GM19035 (cell line): ENCODE data around the gene ARHGEF3.
A peak's percentile ranks its signal among the peaks of the same experiment; 100 is the strongest.

ENCODE experiments used
- ATAC-seq: cut with Tn5 transposase; IDR thresholded peaks from one replicate; pipeline ENCODE4 v1.9.1; 2021; ENCODE audit not compliant: unreplicated experiment

ARHGEF3 gene, protein sequence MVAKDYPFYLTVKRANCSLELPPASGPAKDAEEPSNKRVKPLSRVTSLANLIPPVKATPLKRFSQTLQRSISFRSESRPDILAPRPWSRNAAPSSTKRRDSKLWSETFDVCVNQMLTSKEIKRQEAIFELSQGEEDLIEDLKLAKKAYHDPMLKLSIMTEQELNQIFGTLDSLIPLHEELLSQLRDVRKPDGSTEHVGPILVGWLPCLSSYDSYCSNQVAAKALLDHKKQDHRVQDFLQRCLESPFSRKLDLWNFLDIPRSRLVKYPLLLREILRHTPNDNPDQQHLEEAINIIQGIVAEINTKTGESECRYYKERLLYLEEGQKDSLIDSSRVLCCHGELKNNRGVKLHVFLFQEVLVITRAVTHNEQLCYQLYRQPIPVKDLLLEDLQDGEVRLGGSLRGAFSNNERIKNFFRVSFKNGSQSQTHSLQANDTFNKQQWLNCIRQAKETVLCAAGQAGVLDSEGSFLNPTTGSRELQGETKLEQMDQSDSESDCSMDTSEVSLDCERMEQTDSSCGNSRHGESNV

DNA sequence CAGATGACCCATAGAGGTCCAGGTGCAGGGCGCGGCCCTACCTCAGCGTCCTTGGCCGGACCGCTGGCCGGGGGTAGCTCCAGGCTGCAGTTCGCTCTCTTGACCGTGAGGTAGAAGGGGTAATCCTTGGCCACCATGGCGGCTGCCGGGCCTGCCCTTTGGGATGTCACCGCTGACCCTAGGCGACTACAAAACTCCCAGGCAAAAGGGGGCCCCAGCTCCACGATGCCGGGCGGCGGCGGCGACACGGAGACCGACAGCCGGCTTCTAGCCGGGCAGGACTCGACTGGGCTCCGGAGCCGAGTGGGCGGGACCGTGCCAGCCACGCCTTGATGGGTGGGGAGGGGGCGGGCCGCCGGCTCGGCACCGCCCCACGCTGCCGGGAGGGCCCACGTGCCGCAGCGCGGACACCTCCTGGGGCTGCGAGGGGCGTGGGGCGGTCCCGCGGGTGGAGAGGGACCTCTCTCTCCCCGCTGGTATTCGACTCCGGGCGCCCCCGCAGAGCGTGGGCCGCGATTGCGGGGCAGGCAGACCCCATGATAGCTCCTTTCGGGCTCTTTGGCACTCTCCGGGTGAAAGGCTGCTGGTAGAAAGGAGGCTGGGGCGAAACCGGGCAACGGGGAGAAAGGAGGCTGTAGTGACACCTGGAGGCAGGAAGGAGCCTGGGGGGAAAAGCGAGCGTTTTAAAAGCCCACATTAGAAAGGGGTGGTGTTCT lies at the start of gene ARHGEF3:
TSS of gene ARHGEF3 (minus strand) at position 288 of the 716 bp plus-strand sequence. CDS start at position 137, 151 bp downstream.
- peak; percentile 87 for ATAC-seq

DNA sequence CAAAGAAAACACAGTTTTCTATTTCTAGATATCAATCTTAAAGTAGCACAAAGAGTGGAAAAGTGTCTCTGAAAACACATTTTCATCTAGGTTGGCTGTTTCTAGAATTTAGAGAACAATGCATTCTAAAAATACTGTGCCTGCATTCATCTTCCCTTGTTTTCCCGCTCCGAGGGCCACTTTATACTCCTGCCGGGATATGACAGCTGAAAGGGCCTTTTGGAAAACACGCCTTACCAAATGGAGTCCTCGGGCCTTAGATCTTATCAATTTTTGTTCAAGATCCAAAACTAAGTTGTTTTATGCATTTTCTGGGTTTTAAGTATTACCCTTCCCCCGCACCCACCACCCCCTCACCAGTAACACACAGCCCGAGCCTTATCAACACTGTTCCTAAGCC lies 47.9 kb upstream of the ARHGEF3 start:
- no peak for ATAC-seq

DNA sequence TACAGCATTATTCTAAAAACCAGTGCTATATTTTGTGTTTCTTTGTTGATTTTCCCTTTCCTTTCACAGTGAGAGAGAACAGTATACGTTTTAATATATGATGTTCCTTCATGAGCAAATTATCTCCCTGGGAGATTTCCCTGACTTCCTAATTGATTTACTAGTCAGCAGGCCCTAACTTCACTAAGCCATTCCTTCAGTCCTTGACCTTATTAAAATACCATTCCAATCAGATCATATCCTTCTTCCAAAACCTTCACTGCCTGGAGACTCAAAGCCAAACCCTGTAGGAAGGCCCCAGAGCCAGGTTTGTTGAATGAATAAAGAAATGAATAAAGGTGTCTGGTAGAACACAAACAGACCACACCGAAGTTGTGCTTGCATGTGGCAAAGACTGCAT lies 43.8 kb upstream of the ARHGEF3 start:
- ATAC-seq, result no peak

DNA sequence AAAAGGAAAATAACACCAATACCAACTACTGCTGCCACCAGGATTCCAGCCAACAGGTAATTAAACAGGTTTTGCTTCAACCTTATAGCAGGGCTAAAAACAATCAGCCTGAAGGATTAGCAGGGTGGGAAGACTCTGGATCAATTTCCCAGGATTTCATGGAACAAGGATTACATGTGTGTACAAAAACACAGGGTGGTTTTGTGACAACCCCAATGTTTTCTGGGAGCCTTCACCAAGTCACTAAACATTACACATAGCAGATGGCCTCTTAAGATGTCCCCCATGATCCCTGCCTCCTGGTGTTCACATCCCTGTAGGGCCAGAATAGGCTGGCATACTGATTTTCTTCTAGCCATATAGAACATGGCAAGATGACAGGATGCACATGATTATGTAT lies 42.8 kb upstream of the ARHGEF3 start:
- ATAC-seq, result no peak

DNA sequence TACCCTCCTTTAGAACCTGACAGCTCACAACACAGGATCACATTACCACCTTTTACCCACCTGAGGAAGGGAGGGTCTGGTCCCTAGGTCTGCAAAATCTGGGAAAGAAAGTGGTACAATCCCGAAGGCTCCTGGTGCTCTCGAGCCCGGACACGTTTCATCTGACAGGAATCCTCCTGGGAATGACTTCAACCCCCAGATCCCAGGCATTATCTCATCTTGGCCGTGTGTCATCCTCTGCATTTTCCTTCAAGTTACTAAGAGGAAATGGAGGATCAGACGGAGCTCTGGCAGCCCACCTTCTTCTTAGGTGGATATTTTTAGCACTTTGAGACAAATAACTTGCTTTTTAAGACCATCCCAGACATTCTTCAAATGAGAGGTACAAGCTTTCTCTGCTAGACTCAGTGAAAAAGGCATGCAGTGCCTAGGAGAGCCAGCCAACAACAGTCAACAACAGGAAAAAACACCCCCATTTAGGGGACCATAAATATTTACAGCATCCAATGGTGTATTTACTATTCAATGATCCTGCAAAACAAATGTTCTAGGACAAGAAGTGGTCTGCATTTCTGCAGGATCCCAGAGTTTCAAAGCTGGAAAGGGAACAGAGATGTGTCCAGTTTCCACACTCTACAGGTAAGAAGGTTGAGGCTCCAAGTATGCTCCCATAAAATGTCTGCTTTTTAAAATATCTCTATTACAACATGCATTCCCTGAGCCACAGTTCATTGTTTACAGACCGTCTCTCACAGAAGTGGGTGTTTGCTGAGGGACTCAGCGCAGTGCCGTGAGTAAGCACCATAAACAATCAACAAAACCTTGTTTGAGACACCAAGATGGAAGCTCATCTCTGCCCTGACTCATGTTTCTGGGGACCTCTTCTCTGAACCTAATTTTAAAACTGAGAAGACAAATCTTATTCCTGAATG lies 38.3 kb upstream of the ARHGEF3 start:
- ATAC-seq, result no peak

DNA sequence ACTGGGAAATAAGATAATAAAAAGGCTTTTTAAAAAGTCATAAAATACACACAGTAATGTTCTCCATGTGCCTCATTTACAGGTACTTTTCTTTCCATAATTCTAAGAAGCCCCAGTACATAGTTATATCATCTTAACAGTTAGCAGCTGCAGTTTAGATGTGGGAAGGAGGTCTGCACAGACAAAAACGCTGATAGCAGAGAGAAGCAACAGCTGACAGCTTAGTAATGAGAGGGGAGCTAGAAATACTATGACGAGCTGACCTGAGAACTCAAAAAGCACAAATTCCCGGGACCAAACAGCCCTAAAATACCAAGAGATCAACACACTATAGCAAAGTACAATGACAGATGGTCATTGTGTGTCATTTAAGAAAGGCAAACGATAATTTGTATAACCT lies 36.7 kb upstream of the ARHGEF3 start:
- ATAC-seq, result no peak

DNA sequence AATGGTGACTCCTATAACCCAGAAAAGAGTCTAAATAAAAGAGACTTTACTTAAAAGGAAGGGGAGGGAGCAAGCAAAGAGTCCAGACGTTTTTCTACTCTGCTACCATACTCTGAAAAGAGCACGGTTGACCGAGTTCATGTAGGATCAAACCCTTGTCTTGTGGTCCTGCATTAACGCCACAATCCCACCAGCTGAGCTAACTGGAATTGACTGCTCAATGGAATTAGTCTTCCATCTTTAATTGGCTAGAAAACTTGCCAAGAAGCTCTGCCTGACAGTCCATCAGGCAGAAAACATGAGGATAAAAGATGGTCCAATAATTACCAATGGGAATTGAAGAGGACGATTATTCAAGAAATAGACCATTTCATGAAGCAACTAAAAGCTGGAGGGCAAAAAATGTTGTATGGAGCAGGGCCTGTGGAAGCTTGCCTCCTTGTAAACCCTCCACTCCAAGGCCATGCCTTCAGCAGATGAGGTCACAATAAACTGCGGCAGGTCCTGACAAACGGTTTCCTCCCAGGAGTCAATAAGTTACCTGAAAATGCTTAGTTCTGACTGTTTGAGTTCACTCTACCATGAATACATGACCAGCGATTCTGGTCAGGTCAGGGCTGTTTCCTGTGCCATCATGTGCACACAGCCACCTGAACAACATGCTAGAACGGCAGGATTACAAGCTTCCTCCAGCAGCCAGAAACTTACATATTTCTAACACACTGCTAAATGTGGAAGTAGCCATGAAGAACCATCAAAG lies 35.6 kb upstream of the ARHGEF3 start:
- ATAC-seq, result no peak

DNA sequence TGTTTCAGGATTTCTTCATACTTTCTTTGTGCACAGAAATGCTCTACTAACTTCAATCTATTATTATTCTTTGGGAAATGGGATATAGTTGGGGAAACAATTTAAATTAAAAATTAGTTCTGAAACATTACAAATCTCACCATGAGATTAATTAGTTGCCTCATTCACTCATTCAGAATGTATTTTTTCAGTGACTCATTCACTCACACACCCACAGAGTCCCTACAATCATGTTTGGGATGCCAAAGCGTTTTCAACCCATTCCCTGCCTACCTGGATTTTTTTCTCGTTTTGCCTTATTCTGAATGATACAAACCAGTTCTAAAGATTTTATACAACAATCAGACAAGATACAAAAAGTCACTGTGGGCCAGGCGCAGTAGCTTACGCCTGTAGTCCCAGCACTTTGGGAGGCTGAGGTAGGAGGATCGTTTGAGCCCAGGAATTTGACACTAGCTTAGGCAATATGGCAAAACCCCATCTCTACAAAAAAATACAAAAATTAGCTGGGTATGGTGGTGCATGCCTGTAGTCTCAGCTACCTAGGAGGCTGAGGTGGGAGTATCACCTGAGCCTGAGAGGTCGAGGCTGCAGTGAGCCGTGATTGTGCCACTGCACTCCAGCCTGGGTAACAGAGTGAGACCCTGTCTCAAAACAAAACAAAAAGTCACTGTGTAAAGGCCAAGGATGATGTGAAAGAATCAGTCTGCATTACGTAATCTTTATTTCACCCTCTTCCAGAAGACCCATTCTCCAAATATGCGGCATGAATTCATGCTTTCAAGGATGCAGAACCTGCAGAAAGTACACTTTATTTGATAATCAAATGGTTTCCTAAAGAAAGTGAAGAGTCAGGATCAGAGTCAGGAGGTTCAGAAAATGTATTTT lies 34.8 kb upstream of the ARHGEF3 start:
- no peak for ATAC-seq

DNA sequence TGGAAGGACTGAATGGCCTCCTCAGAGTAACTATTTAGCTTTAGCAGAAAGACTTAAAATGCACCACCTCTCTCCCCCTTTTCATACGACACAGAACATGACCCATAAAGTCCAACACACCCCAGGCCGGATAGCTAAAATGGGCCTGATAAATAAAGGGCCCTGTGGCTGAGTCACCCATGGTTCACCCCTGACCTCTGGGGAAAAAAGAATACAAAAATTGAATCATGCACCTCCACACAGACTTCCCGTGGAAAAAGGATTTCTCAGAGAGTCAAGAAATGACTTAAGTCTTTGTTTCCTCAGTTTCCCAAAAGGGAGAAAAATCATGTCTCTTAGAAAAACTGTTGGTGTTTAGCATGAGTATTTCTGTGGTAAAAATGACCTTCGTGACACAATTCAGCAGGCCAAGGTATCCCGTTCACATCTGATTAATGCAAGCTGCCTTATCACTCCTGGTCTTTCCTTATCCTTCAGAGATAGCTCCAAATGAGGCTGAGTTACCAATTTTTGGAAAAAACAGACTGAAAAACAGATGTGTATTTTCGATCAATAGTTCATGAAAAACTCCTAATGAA lies 34.0 kb upstream of the ARHGEF3 start:
- ATAC-seq, result no peak

DNA sequence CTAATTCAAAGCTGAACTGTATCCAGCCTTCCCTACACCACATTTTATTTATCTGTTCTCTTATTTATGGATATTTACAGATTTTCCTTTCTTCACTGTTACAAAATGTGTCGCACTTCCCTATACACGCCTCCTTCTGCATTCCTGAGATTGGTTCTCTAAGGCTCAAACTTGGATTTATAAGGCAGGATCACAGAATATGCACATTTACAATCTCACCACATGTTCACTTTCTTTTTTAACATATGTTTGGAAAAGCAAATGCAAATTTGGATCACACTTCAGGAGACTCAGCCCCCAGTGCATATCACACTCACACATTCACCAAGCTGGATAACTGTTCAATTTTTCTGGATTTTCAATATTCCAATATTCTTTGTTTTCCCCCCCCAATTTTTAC lies 31.8 kb upstream of the ARHGEF3 start:
- no peak for ATAC-seq

DNA sequence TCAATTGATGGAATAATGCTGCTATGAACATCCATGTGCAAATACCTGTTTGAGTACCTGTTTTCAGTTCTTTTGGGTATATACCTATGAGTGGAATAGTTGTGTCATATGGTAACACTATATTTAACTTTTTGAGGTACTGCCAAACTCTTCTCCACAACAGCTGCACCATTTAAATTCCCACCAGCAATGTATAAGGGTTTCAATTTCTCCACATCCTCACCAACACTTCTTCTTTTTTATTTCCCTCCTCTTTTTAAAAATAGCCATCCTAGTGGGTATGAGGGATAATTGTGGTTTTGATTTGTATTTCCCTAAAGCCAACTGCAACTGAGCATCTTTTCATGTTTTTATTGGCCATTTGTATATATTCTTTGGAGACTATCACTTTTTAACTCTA lies 31.3 kb upstream of the ARHGEF3 start:
- no peak for ATAC-seq

DNA sequence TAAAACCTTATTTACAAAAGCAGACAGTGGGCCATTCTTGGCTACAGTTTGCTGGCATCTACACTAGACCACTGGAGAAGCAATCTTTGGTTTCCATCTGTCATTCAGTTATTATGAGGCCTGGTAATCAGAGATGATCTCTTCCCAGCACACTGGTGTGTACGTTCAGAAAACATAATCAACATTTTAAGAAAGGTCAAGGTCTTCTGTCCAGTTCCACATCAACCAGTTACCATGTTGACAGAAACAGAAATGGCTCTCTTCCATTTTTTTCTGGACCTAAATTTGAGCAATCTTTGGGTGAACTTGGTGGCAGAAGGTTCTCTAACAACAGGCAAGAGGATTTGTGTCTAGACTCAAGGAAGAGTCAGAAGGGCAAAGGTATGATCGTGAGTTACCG lies 29.8 kb upstream of the ARHGEF3 start:
- no peak for ATAC-seq

DNA sequence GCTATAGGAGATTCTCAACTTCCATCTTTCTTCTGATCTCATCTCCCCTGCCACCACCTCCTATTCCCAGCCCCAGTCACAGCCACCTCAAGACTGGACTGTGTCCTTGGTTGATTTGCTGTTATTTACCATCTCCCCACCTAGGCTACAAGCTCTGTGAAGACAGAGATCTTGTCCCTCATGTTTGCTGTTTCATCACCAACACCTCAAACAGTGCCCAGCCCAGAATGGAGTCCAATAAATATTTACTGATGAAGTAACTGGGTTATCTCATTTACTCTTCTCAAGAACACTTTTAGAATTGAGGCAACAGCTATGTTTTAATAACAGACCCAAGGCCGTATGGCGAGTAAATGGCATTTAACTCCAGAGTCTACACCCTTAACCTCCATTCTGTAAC lies 29.1 kb upstream of the ARHGEF3 start:
- no peak for ATAC-seq

DNA sequence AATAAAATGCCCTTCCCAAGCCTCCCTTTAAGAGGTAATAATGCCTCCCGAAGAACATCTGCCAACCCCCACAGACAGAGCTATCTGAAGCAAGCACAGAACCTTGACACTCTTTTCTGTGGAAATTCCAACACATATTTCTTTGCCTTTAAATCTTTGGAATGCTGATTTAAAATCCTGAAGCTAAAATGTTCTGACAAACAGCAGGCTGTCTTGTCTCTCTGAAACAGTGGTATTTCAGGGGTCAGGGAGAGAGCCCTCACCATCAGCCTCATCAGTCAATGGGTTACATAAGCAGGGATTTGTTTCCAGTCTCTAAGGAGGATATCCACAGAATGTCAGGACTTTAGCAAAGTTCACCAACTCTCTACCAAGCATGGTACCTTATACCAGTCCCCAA lies 27.8 kb upstream of the ARHGEF3 start:
- no peak for ATAC-seq

DNA sequence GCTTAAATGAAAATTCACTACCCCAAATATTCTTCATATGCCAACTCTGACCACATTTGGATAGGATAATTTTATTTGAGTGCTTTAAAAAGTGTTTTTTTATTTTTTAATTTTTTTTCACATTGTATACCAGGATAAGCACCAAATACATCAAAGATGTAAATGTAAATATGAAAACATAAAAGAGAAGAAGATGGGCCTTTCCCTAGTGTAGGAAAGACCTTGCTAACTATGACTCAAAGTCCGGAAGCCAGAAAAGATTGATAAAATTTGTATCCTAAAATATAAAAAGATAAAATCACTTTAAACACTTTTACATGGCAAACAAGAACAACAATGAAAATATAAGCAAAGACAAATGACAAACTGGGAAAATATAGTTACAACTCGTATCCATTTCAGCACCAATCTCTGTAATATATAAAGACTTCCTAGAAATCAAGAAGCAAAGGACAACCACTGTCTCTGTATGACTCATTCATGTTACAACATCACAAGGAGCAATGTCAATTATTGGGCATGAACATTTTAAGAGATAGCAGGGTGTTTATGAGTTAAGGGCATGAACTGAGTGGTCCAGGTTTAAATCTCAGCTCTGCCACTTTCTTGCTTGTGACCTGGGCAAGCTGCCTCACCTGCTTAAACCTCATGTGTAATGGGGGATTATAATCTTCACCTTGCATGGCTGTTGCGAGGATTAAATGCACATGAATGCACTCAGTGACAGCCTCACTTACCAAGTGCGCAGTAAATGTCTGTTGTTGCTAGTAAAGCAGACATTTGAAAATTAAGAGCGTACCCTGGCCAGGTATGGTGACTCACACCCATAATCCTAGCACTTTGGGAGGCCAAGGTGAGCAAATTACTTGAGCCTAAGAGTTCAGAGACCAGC lies 25.3 kb upstream of the ARHGEF3 start:
- no peak for ATAC-seq

DNA sequence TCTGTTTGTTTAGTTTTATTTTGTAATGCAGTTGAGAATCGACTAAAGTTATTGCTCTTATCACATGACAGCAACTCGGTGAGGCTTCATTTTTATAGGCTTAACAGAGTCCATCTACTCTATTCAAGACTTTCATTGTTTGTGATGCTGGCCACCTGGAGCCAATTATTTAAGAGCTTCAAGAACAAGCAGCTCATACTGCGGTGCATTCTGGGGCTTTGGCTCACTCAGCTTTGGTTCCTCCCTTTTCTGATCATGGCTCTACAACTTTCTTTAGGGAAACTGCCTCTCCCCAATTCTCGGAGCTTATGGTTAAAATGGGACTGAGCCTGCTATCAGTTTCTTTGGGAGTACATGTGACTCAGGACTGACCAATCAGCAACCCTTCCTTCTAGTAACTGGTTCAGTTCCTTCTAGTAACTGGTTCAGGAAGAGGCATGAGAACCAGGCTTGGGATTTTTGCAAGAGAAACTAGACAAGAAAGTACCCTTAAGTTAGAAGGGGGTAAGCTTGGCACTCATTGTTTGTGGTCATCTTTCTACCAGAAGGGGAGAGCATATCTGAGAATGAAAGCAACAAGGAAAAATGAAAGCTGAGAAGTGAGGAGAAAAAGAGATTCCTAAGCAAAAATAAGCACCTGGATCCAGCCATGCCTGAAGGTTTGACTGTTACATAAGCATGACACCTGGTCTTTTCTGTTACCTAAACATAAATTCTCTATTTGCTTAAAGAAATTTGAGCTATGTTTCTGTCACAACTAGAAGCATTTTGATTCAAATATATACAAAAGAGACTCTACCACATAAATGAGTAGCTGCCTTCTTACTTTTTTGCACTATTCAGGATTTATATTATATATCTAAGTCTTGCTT lies 24.1 kb upstream of the ARHGEF3 start:
- no peak for ATAC-seq
